SK-N-SH (cell line): ENCODE results near the gene SFSWAP. TPM values are rescaled to one million over a fixed set of nuclear protein-coding genes. Genes with fewer than 3 reads are reported as not detected.

Source experiments
- CTCF ChIA-PET: fragments of 300-600, 350-600 bp; formaldehyde crosslinking; extraction: SDS; loops from one replicate; lab custom pipeline; 2021; lab: Yijun Ruan, JAX
- POLR2A ChIA-PET: fragments of 350-600 bp; sonication (Branson Sonifier 250); formaldehyde crosslinking; extraction: SDS; loops from one replicate; lab custom pipeline; 2020; ENCODE audit warnings: antibody characterized with exemption, inconsistent platforms; lab: Yijun Ruan, JAX
- DNase-seq: peaks from one replicate; pipeline ENCODE4 v3.0.0; 2012
- H2AFZ ChIP-seq: fragments of 200-600 bp; sonication (generic); 2 replicates; pipeline ENCODE4 v1.8.1; 2016; ENCODE audit warnings: antibody characterized with exemption, mild to moderate bottlenecking, low read depth
- H3F3A ChIP-seq: fragments of 200-600 bp; sonication (generic); replicated peaks from 2 replicates; pipeline ENCODE3; 2016; ENCODE audit warnings: antibody characterized with exemption, mild to moderate bottlenecking; ENCODE audit not compliant: insufficient read depth
- H3K27ac ChIP-seq, 2 experiments: fragments of 200-500 bp in 1 of 2; fragments of 200-600 bp in 1 of 2; sonication (Bioruptor generic) in 1 of 2; sonication (generic), shearing (Covaris generic) in 1 of 2; 2 replicates each; pipeline versions ENCODE4 v1.5.1 to v1.6.1; 2014 to 2016; ENCODE audit warnings: low read depth in 2 of 2, inconsistent platforms in 1 of 2, low read length in 1 of 2, mild to moderate bottlenecking in 1 of 2, mixed read lengths in 1 of 2
- H3K27me3 ChIP-seq: fragments of 200-600 bp; sonication (generic), shearing (Covaris generic); 2 replicates; pipeline ENCODE4 v1.6.1; 2016; ENCODE audit warnings: mixed run types; ENCODE audit not compliant: insufficient read depth
- H3K36me3 ChIP-seq, 2 experiments: fragments of 200-500 bp in 1 of 2; fragments of 200-600 bp in 1 of 2; sonication (Bioruptor generic) in 1 of 2; sonication (generic) in 1 of 2; replicated peaks in 1 of 2; 2 replicates each; pipeline versions ENCODE3 to v1.5.1; 2014 to 2016; ENCODE audit warnings: low read length in 1 of 2, mild to moderate bottlenecking in 1 of 2; ENCODE audit not compliant: insufficient read depth in 2 of 2, control insufficient read depth in 1 of 2
- H3K4me1 ChIP-seq, 2 experiments: fragments of 200-500 bp in 1 of 2; fragments of 200-600 bp in 1 of 2; sonication (Bioruptor generic) in 1 of 2; sonication (generic), shearing (Covaris generic) in 1 of 2; 2 replicates each; pipeline versions ENCODE4 v1.5.1 to v1.6.1; 2014 to 2016; ENCODE audit warnings: low read depth in 1 of 2, low read length in 1 of 2, mixed run types in 1 of 2; ENCODE audit not compliant: insufficient read depth in 2 of 2, control insufficient read depth in 1 of 2
- H3K4me2 ChIP-seq: fragments of 200-600 bp; sonication (generic), shearing (Covaris generic); 2 replicates; pipeline ENCODE4 v1.6.1; 2017; ENCODE audit warnings: mixed run types
- H3K4me3 ChIP-seq, 2 experiments: fragments of 200-500 bp in 1 of 2; fragments of 200-600 bp in 1 of 2; sonication (Bioruptor generic) in 1 of 2; sonication (generic), shearing (Covaris generic) in 1 of 2; 2 replicates each; pipeline versions ENCODE4 v1.5.1 to v1.8.1; 2014 to 2016; ENCODE audit warnings: low read depth in 2 of 2, inconsistent platforms in 1 of 2, low read length in 1 of 2, mild to moderate bottlenecking in 1 of 2, mixed read lengths in 1 of 2, moderate library complexity in 1 of 2
- H3K79me2 ChIP-seq: fragments of 200-600 bp; sonication (generic); 2 replicates; pipeline ENCODE4 v1.8.1; 2017; ENCODE audit warnings: mild to moderate bottlenecking; ENCODE audit not compliant: insufficient read depth
- H3K9ac ChIP-seq: fragments of 200-600 bp; sonication (generic); 2 replicates; pipeline ENCODE4 v1.6.1; 2017; ENCODE audit warnings: mixed run types
- H3K9me2 ChIP-seq: fragments of 200-600 bp; sonication (generic); 2 replicates; pipeline ENCODE4 v1.6.1; 2017; ENCODE audit warnings: mixed run types
- H3K9me3 ChIP-seq: fragments of 200-600 bp; sonication (generic); 2 replicates; pipeline ENCODE4 v1.6.1; 2017; ENCODE audit warnings: mixed run types, mild to moderate bottlenecking, moderate library complexity
- H4K20me1 ChIP-seq: fragments of 200-600 bp; sonication (generic); 2 replicates; pipeline ENCODE4 v1.6.1; 2017; ENCODE audit warnings: mild to moderate bottlenecking, mixed run types; ENCODE audit not compliant: insufficient read depth
- FOSL2 ChIP-seq: IDR thresholded peaks from 2 replicates; pipeline ENCODE4 v1.4.0; 2012; ENCODE audit warnings: low read depth, mild to moderate bottlenecking, moderate library complexity, borderline replicate concordance
- FOXJ3 ChIP-seq: sonication (generic); formaldehyde crosslinking; IDR thresholded peaks from 2 replicates; pipeline ENCODE4 v1.5.1; 2020; ENCODE audit warnings: mild to moderate bottlenecking, missing genetic modification reagents
- GABPA ChIP-seq: IDR thresholded peaks from 2 replicates; pipeline ENCODE4 v1.4.0; 2012; ENCODE audit warnings: low read depth, mild to moderate bottlenecking
- IRF3 ChIP-seq: fragments of 150-350 bp; IDR thresholded peaks from 2 replicates; pipeline ENCODE4 v1.6.1; 2016; ENCODE audit warnings: mild to moderate bottlenecking, low read depth, low read length
- JUND ChIP-seq: IDR thresholded peaks from 2 replicates; pipeline ENCODE4 v1.4.0; 2012
- MEF2A ChIP-seq: IDR thresholded peaks from 2 replicates; pipeline ENCODE4 v1.4.0; 2012; ENCODE audit warnings: low read depth, borderline replicate concordance
- NFIC ChIP-seq: IDR thresholded peaks from 2 replicates; pipeline ENCODE4 v1.4.0; 2012; ENCODE audit warnings: borderline replicate concordance
- POLR2AphosphoS5 ChIP-seq: IDR thresholded peaks from 2 replicates; pipeline ENCODE4 v1.6.1; 2012; ENCODE audit warnings: low read depth, low read length
- RAD21 ChIP-seq: IDR thresholded peaks from 2 replicates; pipeline ENCODE4 v1.6.1; 2012; ENCODE audit warnings: mild to moderate bottlenecking, low read length
- REST ChIP-seq: IDR thresholded peaks from 2 replicates; pipeline ENCODE4 v1.6.1; 2012; ENCODE audit warnings: mild to moderate bottlenecking, low read depth, low read length, moderate library complexity
- RFX5 ChIP-seq: IDR thresholded peaks from 2 replicates; pipeline ENCODE4 v1.6.1; 2012; ENCODE audit warnings: mild to moderate bottlenecking, improper control_type of control experiment, low read length
- SIN3A ChIP-seq: IDR thresholded peaks from 2 replicates; pipeline ENCODE4 v1.6.1; 2012; ENCODE audit warnings: low read depth, mild to moderate bottlenecking, low read length, moderate library complexity, borderline replicate concordance
- SMC3 ChIP-seq: IDR thresholded peaks from 2 replicates; pipeline ENCODE4 v1.6.1; 2012; ENCODE audit warnings: low read depth, low read length, improper control_type of control experiment
- TAF1 ChIP-seq: IDR thresholded peaks from 2 replicates; pipeline ENCODE4 v1.6.1; 2012; ENCODE audit warnings: low read depth, mild to moderate bottlenecking, low read length, moderate library complexity, borderline replicate concordance
- TCF12 ChIP-seq: IDR thresholded peaks from 2 replicates; pipeline ENCODE4 v1.4.0; 2012
- TEAD4 ChIP-seq: IDR thresholded peaks from 2 replicates; pipeline ENCODE4 v1.4.0; 2012; ENCODE audit warnings: mild to moderate bottlenecking, borderline replicate concordance; ENCODE audit not compliant: insufficient read depth
- ZBTB33 ChIP-seq: IDR thresholded peaks from 2 replicates; pipeline ENCODE4 v1.4.0; 2012; ENCODE audit warnings: low read depth, borderline replicate concordance
- WGBS: methylation state at CpG from one replicate; pipeline ENCODE4 v1.1.6; 2017; ENCODE audit warnings: low lambda C conversion rate; 5-methylcytosine and 5-hydroxymethylcytosine counted together
- polyA plus RNA-seq, 3 experiments: library from polyadenylated mRNA; depleted of rRNA; stranded (reverse); fragments of >200 nt; gene quantifications; 2 replicates each; pipeline ENCODE4 v1.2.3, GENCODE V29; 2012

The SFSWAP gene
- polyA plus RNA-seq, 1 of the 3 experiments (the other 2 are of a cell fraction), result 27.9 TPM

GRCh38 chr12:131747276-131748177 is 36.6 kb downstream of the SFSWAP start:
- peaks cover 15% of the 10 kb centered on the region; the same call in 1 of the 2 replicates for H3K79me2 ChIP-seq
- H3K4me1 ChIP-seq, result peaks cover 0 to 12% of the 10 kb centered on the region in 2 experiments; a peak in 2 of 4 replicates
- ChIA-PET CTCF (interaction anchor here (1.6 kb wide), 1 partner anchor 8 kb away, joined by 11 read pairs; no protein-coding TSS in a partner anchor), POLR2A (no interaction called here)
- no peak overlapping the region for H3K27ac ChIP-seq
- H3K27me3 ChIP-seq, result no peaks in the 10 kb centered on the region
- DNase-seq, result no peak
- H3K9me3 ChIP-seq, result no peaks in the 10 kb centered on the region
- 92% methylated on average over 11 of the region's 12 CpGs for WGBS
- no peak overlapping the region for H3K4me3 ChIP-seq
- H3K9ac ChIP-seq, result no peak overlapping the region
- H4K20me1 ChIP-seq, result no peaks in the 10 kb centered on the region
- no peaks in the 10 kb centered on the region for H3K9me2 ChIP-seq
- TF ChIP-seq POLR2AphosphoS5, result no peak
- no peak for TF ChIP-seq TAF1
- TF ChIP-seq FOXJ3 (CRISPR knock-in tag), result no peak
- no peak for TF ChIP-seq RAD21
- no peak for TF ChIP-seq SMC3
- no peak for TF ChIP-seq GABPA
- TF ChIP-seq ZBTB33, result no peak
- TF ChIP-seq JUND, result no peak
- TF ChIP-seq NFIC, result no peak
- no peak for TF ChIP-seq MEF2A
- H2AFZ ChIP-seq, result no peak overlapping the region
- H3K36me3 ChIP-seq, result peaks cover 41 to 67% of the 10 kb centered on the region in 2 experiments
- no peaks in the 10 kb centered on the region for H3F3A ChIP-seq
- no peak overlapping the region for H3K4me2 ChIP-seq

- peaks cover 15% of the 10 kb centered on the region; the same call in 1 of the 2 replicates for H3K79me2 ChIP-seq
- H3K27me3 ChIP-seq, result no peaks in the 10 kb centered on the region
- H3K27ac ChIP-seq, result no peak overlapping the region
- no peaks in the 10 kb centered on the region for H3K9me3 ChIP-seq
- H3K9me2 ChIP-seq, result no peaks in the 10 kb centered on the region
- peaks cover 37 to 73% of the 10 kb centered on the region in 2 experiments for H3K36me3 ChIP-seq
- ChIA-PET CTCF (interaction anchor here (0.9 kb wide), 1 partner anchor 8 kb away, joined by 3 read pairs; no protein-coding TSS in a partner anchor), POLR2A (no interaction called here)
- no peak for DNase-seq
- no peak overlapping the region for H3K4me2 ChIP-seq
- TF ChIP-seq REST (no peak), FOSL2 (no peak), TCF12 (no peak), IRF3 (no peak), NFIC (no peak), SIN3A (no peak), RFX5 (no peak), TEAD4 (no peak)
- no peaks in the 10 kb centered on the region for H3F3A ChIP-seq
- no peak overlapping the region for H3K4me3 ChIP-seq
- H2AFZ ChIP-seq, result no peak overlapping the region
- no peaks in the 10 kb centered on the region for H4K20me1 ChIP-seq
- no peak overlapping the region for H3K9ac ChIP-seq
- peaks cover 0 to 13% of the 10 kb centered on the region in 2 experiments; a peak in 2 of 4 replicates for H3K4me1 ChIP-seq
- 97% methylated on average over 13 of the region's 19 CpGs for WGBS
Observed at GRCh38 chr12:131749618-131750315, 38.9 kb downstream of the SFSWAP start.
